HL-60 (cell line): Measurements from ENCODE around the gene KAZN.

ENCODE experiments used
- POLR2AphosphoS5 ChIP-seq: IDR thresholded peaks from 2 replicates; pipeline ENCODE4 v1.6.1; 2012; ENCODE audit warnings: low read depth
- SPI1 ChIP-seq: IDR thresholded peaks from 2 replicates; pipeline ENCODE4 v1.6.1; 2012; ENCODE audit warnings: low read depth, mild to moderate bottlenecking, borderline replicate concordance
- TF ChIP-seq, protein P1 (sequence below): IDR thresholded peaks from one replicate; pipeline ENCODE4 v1.5.1; 2011; ENCODE audit warnings: low read length, control low read depth, inconsistent platforms; ENCODE audit not compliant: insufficient read depth

DNA sequence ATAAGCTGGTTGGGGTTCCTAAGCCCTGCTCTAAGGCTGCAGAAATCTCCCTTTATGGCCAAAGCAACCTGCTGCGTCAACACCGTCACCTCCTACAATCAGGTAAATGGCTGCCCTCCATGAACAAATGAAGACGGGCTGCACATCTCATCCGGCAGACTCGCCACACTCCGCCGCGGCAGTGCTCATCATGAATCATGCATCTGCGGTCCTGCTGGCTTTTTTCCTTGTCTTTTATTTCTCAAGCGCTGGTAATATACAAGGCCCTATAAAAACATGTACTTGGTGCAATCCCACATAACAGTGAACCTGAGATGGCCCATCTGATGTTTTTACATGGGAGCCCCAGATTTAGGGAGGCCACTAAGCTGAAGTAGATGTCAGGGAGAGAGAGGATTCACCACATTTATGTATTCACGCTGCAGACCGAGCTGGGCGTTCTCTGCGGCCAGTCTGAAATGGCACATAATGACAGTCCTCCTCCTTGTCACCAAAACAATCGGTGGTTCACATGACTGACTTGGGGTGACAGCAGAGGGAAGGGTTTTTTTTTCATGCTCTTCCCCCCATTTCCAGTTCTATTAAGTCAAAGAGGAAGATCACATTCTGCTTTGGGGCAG is 91.6 kb downstream of the KAZN start:
- TF ChIP-seq, protein P1, sequence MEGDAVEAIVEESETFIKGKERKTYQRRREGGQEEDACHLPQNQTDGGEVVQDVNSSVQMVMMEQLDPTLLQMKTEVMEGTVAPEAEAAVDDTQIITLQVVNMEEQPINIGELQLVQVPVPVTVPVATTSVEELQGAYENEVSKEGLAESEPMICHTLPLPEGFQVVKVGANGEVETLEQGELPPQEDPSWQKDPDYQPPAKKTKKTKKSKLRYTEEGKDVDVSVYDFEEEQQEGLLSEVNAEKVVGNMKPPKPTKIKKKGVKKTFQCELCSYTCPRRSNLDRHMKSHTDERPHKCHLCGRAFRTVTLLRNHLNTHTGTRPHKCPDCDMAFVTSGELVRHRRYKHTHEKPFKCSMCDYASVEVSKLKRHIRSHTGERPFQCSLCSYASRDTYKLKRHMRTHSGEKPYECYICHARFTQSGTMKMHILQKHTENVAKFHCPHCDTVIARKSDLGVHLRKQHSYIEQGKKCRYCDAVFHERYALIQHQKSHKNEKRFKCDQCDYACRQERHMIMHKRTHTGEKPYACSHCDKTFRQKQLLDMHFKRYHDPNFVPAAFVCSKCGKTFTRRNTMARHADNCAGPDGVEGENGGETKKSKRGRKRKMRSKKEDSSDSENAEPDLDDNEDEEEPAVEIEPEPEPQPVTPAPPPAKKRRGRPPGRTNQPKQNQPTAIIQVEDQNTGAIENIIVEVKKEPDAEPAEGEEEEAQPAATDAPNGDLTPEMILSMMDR, result no peak
- no peak for TF ChIP-seq POLR2AphosphoS5
- TF ChIP-seq SPI1, result no peak
